HG02642 (cell line): ENCODE data around the gene SPHK2.
"Not testable (repeated sequence)": the region's sequence is repeated elsewhere in the genome, so short reads cannot be mapped to it uniquely, and the experiment has no call there.

ENCODE experiments used
- ATAC-seq: cut with Tn5 transposase; IDR thresholded peaks from one replicate; pipeline ENCODE4 v1.9.1; 2021; ENCODE audit warnings: mild to moderate bottlenecking; ENCODE audit not compliant: unreplicated experiment, poor library complexity

The SPHK2 gene

DNA sequence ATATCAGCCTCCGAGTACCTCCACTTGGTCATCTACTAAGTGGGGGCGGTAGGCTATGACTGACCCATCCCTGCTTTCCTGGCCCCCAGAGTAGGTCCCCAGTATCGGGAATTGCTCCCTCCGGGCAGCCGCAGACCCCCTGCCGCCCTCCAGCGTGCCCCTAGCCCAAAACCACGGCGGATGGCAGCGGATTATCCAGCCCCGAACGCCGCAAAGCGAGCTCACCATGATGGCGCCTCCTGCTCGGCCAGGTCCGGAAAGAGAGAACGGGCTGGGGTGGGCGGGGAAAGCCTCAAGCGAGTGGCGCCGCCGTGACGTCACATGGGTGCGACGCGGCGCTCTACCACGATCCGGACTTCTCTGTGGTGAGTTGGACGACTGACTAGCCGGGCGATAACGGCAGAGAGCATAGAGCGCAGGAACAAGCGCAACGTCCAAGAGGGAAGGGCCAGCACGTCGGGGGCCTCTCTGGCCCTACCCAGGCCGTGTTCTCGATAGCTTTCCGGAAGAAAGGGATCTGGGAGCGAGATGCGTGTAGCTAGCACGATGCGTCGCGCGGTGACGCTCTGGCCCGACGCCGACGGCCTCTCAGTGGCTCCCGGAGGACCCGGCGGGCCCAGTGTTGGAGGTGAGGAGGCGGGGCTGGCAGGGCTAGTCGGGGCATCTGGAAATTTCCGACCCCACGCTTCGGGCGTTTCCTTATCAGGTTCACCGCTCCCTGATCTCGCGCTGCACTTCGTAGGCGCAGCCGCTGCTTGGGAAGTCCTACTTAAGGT lies at the start of gene SPHK2, which contains the start of gene RPL18:
TSS of gene SPHK2 (plus strand) at position 591 of the 776 bp plus-strand sequence. CDS start 1,009 bp downstream, outside the sequence.
TSS of gene RPL18 (minus strand) at position 263 of the 776 bp plus-strand sequence. CDS start at position 228, 35 bp downstream.
- peak; percentile 85 for ATAC-seq

DNA sequence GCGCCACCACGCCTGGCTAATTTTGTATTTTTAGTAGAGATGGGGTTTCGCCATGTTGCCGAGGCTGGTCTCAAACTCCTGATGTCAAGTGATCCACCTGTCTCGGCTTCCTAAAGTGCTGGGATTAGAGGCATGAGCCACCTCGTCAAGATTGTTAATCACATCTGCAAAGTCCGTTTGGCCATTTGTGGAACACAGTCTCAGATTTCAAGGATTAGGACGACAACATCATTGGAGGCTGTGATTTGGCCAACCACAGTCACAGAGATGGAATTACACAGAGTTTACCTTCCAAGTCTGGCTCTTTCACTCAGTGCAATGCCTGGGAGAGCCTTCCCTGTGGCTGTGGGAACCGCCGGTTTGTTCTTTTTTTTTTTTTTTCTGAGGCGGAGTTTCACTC lies 49.5 kb upstream of the SPHK2 start:
- ATAC-seq = no peak

GRCh38 chr19:48571378-48572162 lies 47.7 kb upstream of the SPHK2 start:
- ATAC-seq = no peak

DNA sequence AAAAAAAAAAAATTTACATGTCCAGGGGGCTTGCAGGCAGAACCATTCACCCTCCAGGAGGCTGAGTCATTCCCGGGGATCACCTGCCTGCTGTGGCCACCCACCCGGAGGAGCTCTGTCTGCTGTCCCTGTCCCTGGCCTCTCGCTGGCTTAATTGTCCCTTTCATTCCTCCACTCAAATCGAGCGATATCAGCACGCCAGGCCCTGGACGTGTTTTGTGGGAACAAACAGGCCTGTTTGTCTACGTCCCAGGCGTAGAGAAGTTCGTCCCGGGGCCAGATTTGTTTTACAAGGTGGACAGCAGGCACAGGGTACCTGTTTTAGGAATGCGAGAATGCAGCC lies 46.2 kb upstream of the SPHK2 start:
- no peak for ATAC-seq

DNA sequence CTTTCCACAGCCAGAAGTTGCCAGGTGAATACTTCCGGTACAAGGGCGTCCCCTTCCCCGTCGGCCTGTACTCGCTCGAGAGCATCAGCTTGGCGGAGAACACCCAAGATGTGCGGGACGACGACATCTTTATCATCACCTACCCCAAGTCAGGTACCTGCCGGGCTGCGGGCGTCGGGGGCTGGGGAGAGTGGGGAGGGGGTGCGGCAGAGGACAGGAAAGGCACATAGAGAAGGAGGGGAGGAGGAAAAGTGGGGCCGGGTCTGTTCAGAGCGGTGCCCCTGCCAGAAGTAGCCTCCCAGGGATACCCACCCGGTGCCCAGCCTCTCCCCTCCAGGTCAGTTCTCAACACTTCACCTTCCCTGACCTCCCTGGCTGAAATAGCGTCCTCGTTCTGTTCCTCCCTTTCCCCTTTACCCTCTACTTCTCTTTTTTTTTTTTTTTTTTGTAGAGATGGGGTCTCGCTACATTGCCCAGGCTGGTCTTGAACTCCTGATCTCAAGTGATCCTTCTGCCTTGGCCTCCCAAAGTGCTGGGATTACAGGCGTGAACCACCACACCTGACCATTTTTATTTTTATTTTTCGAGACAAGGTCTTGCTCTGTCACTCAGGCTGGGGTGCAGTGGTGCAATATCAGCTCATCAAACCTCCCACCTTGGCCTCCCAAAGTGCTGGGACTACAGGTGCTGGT lies 43.2 kb upstream of the SPHK2 start:
- no peak for ATAC-seq

GRCh38 chr19:48577908-48578307 lies 41.4 kb upstream of the SPHK2 start:
- ATAC-seq = not testable (repeated sequence)

DNA sequence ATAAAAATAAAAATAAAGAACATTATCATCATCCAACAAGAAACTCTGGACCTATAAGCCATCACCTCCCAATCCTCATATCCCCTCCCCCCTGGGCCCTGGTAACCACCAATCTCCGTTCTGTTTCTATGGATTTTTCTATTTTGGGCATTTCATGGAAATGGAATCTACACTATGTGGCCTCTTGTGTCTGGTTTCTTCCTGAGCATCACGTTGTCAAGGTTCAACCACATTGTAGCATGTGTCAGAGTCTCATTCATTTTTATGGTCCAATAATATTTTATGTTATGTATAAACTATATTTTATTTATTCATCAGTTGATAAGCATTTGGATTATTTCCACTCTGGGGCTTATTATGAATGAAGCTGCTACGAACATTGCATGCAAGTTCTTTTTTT lies 40.4 kb upstream of the SPHK2 start:
- ATAC-seq = no peak

GRCh38 chr19:48582168-48582567 lies 37.1 kb upstream of the SPHK2 start:
- ATAC-seq = no peak

GRCh38 chr19:48587387-48587786 lies 31.9 kb upstream of the SPHK2 start:
- no peak for ATAC-seq

DNA sequence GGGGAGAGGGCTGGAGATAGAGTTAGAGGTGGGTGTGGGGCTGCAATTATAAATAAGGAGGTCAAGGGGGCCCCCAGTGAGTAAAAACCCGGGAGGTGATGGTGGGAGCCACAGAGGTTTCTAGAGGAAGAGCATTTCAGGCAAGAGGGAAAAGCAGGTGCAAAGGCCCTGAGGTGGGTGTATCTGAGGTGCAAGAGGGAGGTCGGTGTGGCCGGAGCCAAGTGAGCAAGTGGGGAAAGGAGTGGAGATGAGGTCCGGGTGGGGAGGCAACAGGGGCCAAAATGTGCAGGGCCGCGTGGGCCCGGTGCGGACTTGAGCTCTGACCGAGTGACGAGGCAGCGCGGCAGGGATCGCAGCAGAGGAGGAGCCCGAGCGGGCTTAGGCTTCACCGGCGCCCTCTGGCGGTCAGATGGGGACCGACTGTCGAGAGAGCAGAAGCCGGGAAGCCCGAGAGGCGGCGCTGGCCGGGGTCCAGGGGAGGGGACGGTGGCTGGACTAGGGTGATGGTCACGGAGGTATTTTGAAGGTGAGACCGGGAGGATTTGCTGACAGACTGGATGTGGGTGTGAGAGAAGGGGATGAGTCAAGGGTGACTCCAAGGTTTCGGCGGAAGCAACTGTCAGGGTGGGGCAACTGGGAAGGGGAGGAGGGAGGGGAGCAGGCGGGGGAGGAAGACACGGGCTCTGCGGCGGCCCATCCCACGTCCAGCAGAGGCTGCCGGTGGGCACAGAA lies 30.5 kb upstream of the SPHK2 start:
- ATAC-seq = peak; percentile 57

DNA sequence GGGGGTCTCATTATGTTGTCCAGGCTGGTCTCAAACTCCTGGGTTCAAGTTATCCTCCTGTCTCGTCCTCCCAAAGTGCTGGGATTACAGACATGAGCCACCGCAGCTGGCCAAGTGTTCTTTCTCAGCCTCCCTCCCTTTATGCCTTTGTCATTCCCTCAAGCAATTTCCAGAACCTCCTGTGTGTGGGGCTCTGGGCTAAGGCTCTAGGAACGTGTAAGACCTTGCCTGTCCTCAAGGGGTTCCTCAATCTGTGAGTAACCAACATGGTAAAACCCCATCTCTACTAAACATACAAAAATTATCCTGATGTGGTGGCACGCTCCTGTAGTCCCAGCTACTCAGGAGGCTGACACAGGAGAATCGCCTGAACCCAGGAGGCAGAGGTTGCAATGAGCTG lies 28.3 kb upstream of the SPHK2 start:
- ATAC-seq = no peak

DNA sequence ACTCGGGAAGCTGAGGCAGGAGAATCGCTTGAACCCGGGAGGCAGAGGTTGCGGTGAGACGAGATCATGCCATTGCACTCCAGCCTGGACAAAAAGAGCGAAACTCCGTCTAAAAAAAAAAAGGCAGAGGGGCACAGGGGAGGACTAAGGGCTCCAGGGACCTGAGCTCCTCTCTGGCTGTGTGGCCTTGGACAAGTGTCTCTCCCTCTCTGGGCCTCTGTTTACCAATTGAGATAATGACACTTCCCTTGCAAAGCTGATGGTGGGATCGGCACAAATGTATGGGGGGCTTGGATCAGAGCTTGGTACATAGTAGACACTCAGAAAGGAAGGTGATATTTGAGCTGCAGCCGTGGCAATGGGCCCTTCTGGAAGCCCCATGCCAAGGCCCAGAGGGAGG lies 24.1 kb upstream of the SPHK2 start:
- ATAC-seq = no peak

GRCh38 chr19:48595833-48596232 lies 23.5 kb upstream of the SPHK2 start:
- ATAC-seq = no peak

DNA sequence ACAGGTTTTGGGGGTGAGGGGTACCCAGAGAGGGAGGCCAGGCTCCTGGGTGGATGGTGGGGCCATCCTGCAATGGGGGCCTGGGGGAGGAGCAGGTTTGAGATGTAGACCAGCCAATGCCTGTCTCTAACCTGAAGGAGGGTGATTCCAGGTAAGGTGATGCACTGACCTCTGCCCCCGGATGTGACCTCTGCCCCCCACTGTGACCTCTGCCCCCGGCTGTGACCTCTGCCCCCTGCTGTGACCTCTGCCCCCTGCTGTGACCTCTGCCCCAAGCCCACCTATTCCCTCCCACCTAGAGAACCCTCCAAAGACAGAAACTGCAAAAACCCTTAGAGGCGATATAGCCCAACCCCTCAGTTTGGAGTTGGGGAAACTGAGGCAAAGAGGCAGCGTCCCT lies 23.1 kb upstream of the SPHK2 start:
- no peak for ATAC-seq

DNA sequence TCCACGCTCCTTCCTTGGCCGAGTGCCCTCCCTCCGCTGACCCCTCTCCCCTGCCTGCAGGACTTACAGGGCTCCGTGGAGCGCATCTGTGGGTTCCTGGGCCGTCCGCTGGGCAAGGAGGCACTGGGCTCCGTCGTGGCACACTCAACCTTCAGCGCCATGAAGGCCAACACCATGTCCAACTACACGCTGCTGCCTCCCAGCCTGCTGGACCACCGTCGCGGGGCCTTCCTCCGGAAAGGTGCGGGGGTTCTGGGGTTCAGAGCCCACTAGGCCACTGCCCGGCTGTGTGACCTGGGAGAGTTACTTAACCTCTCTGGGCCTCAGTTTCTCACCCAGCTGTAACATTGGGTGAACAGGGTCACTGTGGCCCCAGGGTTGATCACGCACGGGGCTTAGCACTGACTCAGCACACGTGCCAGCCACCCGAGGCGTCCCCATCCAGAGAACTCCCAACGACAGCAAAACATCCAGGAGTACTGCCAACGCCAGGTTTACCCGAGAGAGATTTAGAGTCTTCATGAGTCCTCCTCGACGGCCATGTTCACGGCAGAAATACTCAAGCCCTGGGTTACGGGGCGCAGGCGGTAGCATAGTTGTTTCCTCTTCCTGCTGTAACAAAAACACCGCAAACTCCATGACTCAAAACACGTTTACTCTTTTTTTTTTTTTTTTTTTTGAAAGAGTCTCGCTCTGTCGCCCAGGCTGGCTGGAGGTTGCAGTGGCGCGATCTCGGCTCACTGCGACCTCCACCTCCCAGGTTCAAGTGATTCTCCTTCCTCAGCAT lies 22.4 kb upstream of the SPHK2 start:
- no peak for ATAC-seq

DNA sequence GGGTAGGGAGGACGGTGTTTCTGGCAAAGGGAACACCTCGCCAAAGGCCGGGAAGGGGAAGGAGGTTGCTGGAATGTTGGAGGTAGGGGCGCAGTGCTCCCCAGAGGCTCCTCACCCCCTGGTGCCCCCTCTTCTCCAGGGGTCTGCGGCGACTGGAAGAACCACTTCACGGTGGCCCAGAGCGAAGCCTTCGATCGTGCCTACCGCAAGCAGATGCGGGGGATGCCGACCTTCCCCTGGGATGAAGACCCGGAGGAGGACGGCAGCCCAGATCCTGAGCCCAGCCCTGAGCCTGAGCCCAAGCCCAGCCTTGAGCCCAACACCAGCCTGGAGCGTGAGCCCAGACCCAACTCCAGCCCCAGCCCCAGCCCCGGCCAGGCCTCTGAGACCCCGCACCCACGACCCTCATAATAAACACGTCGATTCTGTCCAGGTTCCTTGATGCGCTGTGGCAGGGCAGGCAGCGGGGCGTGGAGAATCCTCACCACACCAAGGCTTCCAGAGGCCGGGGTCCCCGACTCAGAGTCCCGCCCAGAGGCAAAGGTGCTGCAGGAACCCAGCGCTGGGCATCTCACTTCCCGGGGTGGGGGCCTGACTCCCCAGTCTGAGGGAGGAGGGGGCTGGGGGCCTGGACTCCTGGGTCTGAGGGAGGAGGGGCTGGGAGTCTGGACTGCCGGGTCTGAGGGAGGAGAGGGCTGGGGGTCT lies 20.2 kb upstream of the SPHK2 start:
- no peak for ATAC-seq

- ATAC-seq = no peak
Measured at GRCh38 chr19:48600679-48601417, 18.5 kb upstream of the SPHK2 start.

- no peak for ATAC-seq
Measured at GRCh38 chr19:48603001-48603400, 16.3 kb upstream of the SPHK2 start.
